Activated T-helper 1 cell treated with anti-CD3 and anti-CD28 coated beads, Interleukin-2, amount 50 U/mL, for 16 hours (primary cell): ENCODE data around the gene TXNIP.
A peak's percentile ranks its signal among the peaks of the same experiment; 100 is the strongest.
"Not testable (repeated sequence)": the region's sequence is repeated elsewhere in the genome, so short reads cannot be mapped to it uniquely, and the experiment has no call there.

Source experiments
- DNase-seq, 2 donors: peaks; one replicate each; pipeline ENCODE4 v3.0.0-alpha.2; 2020; ENCODE audit warnings: low read depth in 1 of 2, low spot score in 1 of 2

The TXNIP gene

GRCh38 chr1:145996433-145997015 is at the start of gene TXNIP:
Gene TXNIP (minus strand): TSS chr1:145996579. CDS start chr1:145996266, 313 bp downstream.
- peak; percentile 86 to 87 for DNase-seq

GRCh38 chr1:146039844-146040194 is 43.4 kb upstream of the TXNIP start:
- DNase-seq = no peak

GRCh38 chr1:146036965-146037646 is 40.7 kb upstream of the TXNIP start:
- DNase-seq = peak; percentile 33 to 48

GRCh38 chr1:146036241-146036964 is 40.0 kb upstream of the TXNIP start:
- DNase-seq = no peak

DNA sequence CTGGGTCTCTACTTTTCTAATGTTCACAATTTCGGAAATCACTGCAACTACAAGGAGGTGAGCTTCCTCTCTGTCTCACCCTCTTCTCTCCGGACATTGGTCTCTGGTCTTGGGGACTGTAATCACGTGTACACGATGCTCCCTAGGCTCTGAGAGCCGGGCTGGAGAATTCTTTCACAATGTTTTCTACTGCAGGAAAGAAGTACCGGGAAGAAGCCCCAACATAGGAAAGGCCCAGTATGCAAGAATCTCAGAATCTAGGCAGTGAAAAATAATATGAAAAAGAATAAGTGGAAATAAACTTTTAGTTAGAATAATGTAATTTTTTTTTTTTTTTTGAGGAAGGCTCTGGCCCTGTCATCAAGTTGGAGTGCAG is 38.7 kb upstream of the TXNIP start:
- no peak for DNase-seq

- no peak for DNase-seq
These were observed 36.3 kb upstream of the TXNIP start for GRCh38 chr1:146032631-146033219.

DNA sequence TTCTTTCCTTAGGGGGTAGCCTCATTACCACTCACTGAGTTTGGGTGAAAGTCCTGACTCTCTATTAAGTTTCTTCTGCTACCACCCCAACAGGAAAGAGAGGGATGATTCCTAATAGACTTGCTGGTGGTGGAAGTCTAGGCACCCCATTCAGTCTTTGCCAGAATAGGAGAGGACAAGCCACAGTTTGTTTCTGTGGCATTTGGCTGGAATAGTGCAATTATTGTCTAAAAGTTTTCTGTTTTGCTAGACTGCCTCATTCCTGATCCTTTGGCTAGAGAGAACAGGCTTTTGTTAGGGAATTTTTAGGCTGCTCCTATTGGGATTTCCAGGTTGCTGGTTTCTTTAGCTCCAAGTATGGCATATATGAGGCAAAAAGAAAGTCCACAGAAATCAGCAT is 35.1 kb upstream of the TXNIP start:
- DNase-seq = no peak

DNA sequence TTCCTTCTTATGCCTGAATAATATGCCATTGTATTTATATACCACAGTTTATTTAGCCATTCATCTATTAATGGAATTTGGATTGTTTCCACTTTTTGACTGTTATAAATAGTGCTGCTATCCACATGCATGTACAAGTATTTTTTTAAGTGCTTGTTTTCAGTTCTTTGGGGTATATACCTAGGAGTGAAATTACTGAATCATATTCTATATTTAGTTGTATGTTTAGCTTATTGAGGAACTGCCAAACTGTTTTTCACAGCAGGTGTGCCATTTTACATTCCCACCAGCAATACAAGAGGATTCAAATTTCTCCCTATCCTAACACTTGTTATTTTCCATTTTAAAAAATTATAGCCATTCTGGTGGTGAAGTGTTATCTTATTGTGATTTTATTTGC is 32.7 kb upstream of the TXNIP start:
- no peak for DNase-seq

- not testable (repeated sequence) for DNase-seq
These were observed 30.3 kb upstream of the TXNIP start for GRCh38 chr1:146026650-146027049.

DNA sequence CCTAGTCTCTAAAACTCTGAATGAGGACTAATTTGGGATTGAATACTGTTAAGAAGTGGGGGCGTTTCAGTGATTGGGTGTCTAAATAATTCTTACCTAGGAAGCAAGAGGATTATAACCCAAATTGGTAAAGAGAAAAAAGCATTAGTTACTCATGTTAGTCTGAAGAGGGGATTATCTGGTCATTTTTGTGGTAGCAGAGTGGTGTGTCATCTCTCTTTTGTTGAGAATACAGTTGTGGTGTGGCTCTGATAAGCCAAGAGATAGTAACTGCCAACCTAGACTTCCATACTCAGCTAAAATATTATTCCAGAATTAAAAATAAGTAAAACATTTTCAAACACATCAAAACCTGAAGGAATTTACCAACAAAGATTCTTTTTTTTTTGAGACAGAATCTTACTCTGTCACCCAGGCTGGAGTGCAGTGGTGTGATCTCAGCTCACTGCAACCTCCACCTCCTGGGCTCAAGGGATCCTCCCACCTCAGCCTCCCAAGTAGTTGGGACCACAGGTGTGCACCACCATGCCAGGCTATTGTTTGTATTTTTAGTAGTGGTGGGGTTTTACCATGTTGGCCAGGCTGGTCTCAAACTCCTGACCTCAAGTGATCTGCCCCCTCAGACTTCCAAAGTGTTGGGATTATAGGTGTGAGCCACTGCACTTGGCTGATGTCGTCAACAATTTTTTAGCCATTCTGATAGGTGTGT is 29.6 kb upstream of the TXNIP start:
- DNase-seq = not testable (repeated sequence)

- no peak for DNase-seq
These were observed 26.2 kb upstream of the TXNIP start for GRCh38 chr1:146022403-146023127.

- DNase-seq = no peak
These were observed 25.4 kb upstream of the TXNIP start, which contains the start of gene HJV for GRCh38 chr1:146021622-146022402. Gene HJV (minus strand): TSS chr1:146021735. CDS start chr1:146020231, 1,504 bp downstream.

- DNase-seq = no peak
These were observed 24.7 kb upstream of the TXNIP start for GRCh38 chr1:146021050-146021445.

GRCh38 chr1:146020058-146021049 is 24.0 kb upstream of the TXNIP start:
- DNase-seq = no peak

- no peak for DNase-seq
These were observed 23.1 kb upstream of the TXNIP start for GRCh38 chr1:146019231-146020057.

GRCh38 chr1:146016891-146017290 is 20.5 kb upstream of the TXNIP start:
- DNase-seq = no peak

DNA sequence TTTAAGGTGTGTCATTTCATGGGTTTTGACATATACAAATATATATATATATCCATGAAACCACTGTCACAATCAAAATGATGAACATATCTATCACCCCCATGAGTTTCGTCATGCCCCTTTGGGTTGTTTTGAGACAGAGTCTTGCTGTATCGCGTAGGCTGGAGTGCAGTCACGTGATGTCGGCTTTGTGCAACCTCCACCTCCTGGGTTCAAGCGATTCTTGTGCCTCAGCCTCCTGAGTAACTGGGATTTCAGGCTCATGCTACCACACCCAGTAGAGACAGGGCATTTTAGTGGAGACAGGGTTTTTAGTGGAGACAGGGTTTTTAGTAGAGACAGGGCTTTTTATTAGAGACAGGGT is 17.2 kb upstream of the TXNIP start:
- DNase-seq = no peak
